ENCODE results near the gene GGT6. TPM values are rescaled to one million over a fixed set of nuclear protein-coding genes. Genes with fewer than 3 reads are reported as not detected.
"Not testable (repeated sequence)": the region's sequence is repeated elsewhere in the genome, so short reads cannot be mapped to it uniquely, and the experiment has no call there.

Gene GGT6, protein sequence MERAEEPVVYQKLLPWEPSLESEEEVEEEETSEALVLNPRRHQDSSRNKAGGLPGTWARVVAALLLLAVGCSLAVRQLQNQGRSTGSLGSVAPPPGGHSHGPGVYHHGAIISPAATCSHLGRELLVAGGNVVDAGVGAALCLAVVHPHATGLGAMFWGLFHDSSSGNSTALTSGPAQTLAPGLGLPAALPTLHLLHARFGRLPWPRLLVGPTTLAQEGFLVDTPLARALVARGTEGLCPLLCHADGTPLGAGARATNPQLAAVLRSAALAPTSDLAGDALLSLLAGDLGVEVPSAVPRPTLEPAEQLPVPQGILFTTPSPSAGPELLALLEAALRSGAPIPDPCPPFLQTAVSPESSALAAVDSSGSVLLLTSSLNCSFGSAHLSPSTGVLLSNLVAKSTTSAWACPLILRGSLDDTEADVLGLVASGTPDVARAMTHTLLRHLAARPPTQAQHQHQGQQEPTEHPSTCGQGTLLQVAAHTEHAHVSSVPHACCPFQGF
- polyA plus RNA-seq (2012; ENCODE audit: insufficient read depth, insufficient read length, low read depth): not detected

DNA sequence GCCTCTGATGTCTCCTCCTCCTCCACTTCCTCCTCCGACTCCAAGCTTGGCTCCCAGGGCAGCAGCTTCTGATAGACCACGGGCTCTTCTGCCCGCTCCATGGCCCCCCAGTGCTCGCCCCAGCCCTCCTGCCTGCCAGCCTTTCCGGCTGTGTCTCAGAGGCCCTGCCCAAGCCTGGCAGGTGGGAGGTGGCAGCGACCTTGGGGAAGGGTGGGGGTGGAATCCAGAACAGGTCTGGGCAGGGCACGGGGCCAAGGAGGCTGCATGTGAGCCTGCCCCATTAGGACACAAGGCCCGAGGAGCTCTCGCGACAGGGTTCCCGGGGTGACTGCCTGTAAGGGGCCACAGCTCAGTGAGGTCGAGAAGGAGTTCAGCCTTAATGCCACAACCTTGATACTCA, at the start of gene GGT6:
TSS of gene GGT6 (minus strand) at position 157 of the 400 bp plus-strand sequence. CDS start at position 101, 56 bp downstream.
- Histone ChIP-seq H3K36me3 (no peaks in the 10 kb centered on the region), H3K9me3 (no peaks in the 10 kb centered on the region), H3K4me3 (ENCODE audit: low read depth, low read length) (no peak within 1 kb of the TSS), H3K27me3 (no peaks in the 10 kb centered on the region), H3K4me1 (no peaks in the 10 kb centered on the region)
- TF ChIP-seq, protein P1, sequence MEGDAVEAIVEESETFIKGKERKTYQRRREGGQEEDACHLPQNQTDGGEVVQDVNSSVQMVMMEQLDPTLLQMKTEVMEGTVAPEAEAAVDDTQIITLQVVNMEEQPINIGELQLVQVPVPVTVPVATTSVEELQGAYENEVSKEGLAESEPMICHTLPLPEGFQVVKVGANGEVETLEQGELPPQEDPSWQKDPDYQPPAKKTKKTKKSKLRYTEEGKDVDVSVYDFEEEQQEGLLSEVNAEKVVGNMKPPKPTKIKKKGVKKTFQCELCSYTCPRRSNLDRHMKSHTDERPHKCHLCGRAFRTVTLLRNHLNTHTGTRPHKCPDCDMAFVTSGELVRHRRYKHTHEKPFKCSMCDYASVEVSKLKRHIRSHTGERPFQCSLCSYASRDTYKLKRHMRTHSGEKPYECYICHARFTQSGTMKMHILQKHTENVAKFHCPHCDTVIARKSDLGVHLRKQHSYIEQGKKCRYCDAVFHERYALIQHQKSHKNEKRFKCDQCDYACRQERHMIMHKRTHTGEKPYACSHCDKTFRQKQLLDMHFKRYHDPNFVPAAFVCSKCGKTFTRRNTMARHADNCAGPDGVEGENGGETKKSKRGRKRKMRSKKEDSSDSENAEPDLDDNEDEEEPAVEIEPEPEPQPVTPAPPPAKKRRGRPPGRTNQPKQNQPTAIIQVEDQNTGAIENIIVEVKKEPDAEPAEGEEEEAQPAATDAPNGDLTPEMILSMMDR (IDR thresholded peaks at IDR 0.05; ENCODE audit: low read depth, low read length): no peak
- no peak for DNase-seq

DNA sequence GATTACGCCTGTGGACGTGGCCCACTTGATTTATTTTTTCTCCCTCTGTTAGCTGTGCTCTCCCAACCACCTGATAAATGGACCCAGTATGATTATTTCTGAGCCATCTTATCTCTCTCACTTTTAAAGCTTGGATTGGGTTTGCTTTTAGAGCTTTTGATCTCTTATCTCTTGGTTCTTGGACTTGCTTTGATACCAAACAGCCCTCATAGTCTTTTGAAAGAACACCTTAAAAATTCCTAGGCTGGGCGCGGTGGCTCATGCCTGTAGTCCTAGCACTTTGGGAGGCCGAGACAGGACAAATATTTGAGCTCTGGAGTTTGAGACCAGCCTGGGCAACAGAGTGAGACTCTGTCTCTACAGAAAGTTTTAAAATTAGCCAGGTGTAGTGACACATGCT, 49.8 kb upstream of the GGT6 start:
- Histone ChIP-seq H3K4me1 (no peaks in the 10 kb centered on the region; the same call in 1 of the 2 replicates), H3K9me3 (no peaks in the 10 kb centered on the region), H3K27me3 (no peaks in the 10 kb centered on the region), H3K36me3 (no peaks in the 10 kb centered on the region), H3K4me3 (ENCODE audit: low read depth, low read length) (no peak overlapping the region)
- DNase-seq: no peak
- TF ChIP-seq, protein P1 (IDR thresholded peaks at IDR 0.05; ENCODE audit: low read depth, low read length): no peak

DNA sequence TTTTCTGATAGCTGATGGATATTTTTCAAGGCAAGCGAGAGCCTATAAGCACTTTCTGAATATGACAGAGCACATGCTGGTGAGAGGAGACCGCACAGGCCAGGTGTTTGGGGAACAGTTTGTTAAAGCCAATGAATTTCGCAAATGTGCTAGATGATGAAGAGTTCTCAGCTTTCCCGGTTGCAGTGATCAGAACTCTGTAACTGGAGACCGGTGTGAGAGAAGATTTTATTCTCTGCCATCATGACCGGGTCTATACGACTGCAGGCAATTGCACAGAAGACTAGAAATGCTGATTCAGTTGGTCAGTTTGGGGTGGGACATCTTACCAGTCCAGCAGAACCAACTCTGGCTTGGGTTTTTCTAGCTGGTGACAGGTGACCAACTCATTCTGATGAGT, 49.4 kb upstream of the GGT6 start:
- no peak for DNase-seq
- no peak overlapping the region for H3K4me3 ChIP-seq (ENCODE audit: low read depth, low read length)
- H3K36me3 ChIP-seq: no peaks in the 10 kb centered on the region
- no peaks in the 10 kb centered on the region for H3K27me3 ChIP-seq
- TF ChIP-seq, protein P1 (IDR thresholded peaks at IDR 0.05; ENCODE audit: low read depth, low read length): no peak
- no peaks in the 10 kb centered on the region for H3K9me3 ChIP-seq
- no peaks in the 10 kb centered on the region; the same call in 1 of the 2 replicates for H3K4me1 ChIP-seq

DNA sequence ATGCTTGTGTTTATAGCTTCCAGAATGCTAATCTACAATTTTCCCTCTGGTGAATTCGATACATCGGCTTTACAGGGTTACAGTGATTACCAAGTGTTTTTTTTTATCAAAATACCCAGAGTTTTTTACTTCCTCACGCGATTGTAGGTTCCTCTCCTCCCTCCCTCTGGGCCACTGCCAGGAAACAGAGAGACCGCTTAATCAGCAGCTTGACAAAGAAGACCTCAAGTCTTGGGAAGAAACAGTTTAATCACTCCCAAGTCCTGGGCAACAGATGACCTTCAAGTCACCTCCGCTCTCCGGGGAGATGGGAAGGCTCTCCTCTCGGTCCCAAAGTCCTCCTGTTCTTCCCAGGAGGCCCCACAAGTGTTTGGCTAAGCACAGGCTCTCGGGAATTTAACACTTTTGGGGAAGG, 47.4 kb upstream of the GGT6 start:
- DNase-seq: no peak
- H3K36me3 ChIP-seq: no peaks in the 10 kb centered on the region
- TF ChIP-seq, protein P1 (IDR thresholded peaks at IDR 0.05; ENCODE audit: low read depth, low read length): no peak
- no peak overlapping the region for H3K4me3 ChIP-seq (ENCODE audit: low read depth, low read length)
- H3K27me3 ChIP-seq: no peaks in the 10 kb centered on the region
- no peaks in the 10 kb centered on the region for H3K9me3 ChIP-seq
- H3K4me1 ChIP-seq: peaks cover 3% of the 10 kb centered on the region; the same call in 1 of the 2 replicates

DNA sequence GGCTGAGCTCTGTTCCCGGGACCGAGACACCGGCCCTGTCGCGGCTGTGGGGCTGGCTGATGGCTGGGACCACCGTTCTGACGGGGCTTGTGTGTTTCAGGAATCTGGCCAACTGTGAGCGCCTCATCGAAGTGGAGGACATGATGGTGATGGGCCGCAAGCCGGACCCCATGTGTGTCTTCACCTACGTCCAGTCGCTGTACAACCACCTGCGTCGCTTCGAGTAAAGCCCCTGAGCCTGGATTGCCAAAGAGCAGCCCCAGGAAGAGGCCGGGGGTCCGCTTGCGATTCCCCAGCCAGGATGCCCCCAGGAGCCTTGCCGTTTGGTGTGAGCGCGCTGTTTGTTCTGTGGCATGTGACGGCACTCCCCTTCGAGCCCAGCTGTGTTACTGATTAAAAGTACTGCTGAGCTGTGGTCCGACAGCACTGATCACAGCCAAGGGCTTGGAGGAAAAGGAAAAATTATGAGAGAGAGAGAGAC, 46.9 kb upstream of the GGT6 start:
- TF ChIP-seq, protein P1 (IDR thresholded peaks at IDR 0.05; ENCODE audit: low read depth, low read length): no peak
- Histone ChIP-seq H3K4me3 (ENCODE audit: low read depth, low read length) (no peak overlapping the region), H3K4me1 (peaks cover 3% of the 10 kb centered on the region; the same call in 1 of the 2 replicates), H3K9me3 (no peaks in the 10 kb centered on the region), H3K36me3 (no peaks in the 10 kb centered on the region), H3K27me3 (no peaks in the 10 kb centered on the region)
- no peak for DNase-seq

DNA sequence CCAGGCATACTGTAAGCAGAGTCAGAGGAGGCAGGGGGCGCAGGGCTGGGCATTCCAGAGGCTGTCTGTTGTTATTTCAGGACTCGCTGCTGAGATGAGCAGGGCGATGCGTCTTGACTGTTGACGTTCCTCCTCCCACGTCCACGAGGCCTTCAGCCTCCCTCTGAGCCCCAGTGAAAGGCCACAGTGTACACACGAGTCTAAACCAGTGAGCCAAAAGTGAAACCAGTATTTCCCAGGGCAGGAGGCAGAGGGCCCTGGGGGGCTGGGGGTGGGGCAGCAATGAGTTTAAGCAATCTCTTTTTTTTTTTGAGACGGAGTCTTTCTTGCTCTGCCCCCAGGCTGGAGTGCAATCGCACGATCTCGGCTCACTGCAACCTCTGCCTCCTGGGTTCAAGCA, 45.4 kb upstream of the GGT6 start:
- Histone ChIP-seq H3K4me3 (ENCODE audit: low read depth, low read length) (no peak overlapping the region), H3K4me1 (peaks cover 5% of the 10 kb centered on the region), H3K36me3 (no peaks in the 10 kb centered on the region), H3K9me3 (no peaks in the 10 kb centered on the region), H3K27me3 (no peaks in the 10 kb centered on the region)
- no peak for DNase-seq
- TF ChIP-seq, protein P1 (IDR thresholded peaks at IDR 0.05; ENCODE audit: low read depth, low read length): no peak

DNA sequence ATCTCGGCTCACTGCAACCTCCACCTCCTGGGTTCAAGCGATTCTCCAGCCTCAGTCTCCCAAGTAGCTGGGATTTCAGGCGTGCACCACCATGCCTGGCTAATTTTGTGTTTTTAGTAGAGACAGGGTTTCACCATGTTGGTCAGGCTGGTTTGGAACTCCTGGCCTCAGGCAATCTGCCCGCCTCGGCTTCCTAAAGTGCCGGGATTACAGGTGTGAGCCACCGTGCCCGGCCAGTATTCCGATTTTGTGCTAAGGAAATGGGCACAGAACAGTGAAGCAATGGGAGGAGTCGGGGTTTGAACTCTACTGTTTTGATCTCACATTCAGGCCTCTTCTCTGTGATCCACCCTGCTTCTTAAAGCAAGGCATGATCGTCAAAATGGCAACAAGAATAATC, 44.4 kb upstream of the GGT6 start:
- not testable (repeated sequence) for H3K27me3 ChIP-seq; H3K4me3 ChIP-seq (ENCODE audit: low read depth, low read length)

More for the DNA sequence above, 44.4 kb upstream of the GGT6 start:
- not testable (repeated sequence) for H3K9me3 ChIP-seq, H3K36me3 ChIP-seq, DNase-seq
- H3K4me1 ChIP-seq: peaks cover 13% of the 10 kb centered on the region

Measured in BE2C (cell line).